Activated CD4-positive, CD25-positive, alpha-beta regulatory T cell treated with anti-CD3 and anti-CD28 coated beads, Interleukin-2, amount 50 U/mL, for 72 hours (primary cell): Measurements from ENCODE around the gene FHIT.
"Not testable (repeated sequence)": the region's sequence is repeated elsewhere in the genome, so short reads cannot be mapped to it uniquely, and the experiment has no call there.

ENCODE experiments used
- DNase-seq: peaks from one replicate; pipeline ENCODE4 v3.0.0; 2021

FHIT gene

DNA sequence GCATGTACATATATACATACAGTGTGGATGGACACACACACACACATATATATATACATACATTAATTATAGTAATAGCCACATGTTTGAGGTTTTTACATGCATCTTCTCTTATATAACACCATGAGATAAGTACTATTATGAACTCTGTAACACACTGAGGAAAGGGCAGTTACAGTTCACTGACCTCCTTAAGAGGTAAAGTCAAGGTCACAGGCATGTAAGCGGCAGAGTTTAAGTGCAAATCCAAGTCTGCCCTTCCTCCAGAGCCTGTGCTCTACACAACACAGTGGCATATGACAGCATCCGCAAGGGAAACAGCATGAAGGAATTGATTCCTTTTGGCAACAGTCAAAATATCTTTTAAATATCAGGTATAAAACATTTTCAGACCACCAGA is 26.4 kb downstream of the FHIT start:
- no peak for DNase-seq

GRCh38 chr3:61223451-61223850 is 27.8 kb downstream of the FHIT start:
- DNase-seq = no peak

DNA sequence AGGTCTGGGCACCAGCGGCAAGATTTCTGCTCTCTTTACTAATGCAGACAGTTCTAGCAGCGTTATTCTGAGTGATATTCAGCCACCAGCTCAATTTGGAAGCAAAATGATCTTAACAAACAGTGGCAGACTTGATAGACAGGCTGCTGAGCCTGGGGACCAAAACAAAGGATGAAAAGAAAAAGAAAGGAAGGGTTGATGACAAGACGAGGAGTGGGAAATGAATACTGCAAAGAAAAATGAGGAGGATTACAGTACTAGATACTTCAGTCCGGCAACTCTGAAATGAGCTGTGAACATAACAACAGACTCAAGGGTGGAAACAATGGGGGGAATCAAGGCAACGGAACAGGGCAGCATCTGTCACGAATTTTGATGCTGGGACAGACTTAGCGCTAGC is 28.8 kb downstream of the FHIT start:
- DNase-seq = no peak

DNA sequence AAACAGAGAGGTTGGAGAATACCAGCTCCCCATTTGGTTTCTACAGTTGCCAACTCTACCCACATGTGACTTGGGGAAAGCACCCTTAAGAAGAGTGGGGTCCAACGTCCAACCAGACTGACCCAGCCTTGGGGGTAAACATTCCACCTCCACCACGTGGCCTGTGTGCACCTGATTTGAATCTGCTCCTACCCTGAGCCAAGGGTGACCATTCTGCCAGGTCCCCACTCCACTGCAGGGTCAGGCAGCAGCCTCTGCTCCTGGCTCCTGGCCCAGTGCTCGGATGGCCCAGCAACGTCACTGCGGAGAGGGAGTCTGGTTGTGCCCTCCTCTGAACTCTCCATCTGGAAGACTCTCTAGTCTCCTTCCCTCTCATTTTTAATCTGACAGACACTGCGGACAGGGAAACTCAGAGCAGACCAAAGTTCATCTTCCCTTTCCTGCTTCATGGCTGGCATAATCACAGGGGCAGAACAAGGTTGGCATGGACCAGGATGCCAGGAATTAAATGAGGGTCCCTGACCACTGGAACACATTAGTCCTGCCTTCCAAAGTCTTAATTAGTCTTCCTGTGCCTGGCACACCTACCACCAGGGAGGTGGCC is 29.4 kb downstream of the FHIT start:
- no peak for DNase-seq

GRCh38 chr3:61218504-61218903 is 32.7 kb downstream of the FHIT start:
- no peak for DNase-seq

- not testable (repeated sequence) for DNase-seq
These were observed 35.1 kb downstream of the FHIT start for GRCh38 chr3:61216171-61216570.

GRCh38 chr3:61202086-61202485 is 49.2 kb downstream of the FHIT start:
- DNase-seq = no peak

DNA sequence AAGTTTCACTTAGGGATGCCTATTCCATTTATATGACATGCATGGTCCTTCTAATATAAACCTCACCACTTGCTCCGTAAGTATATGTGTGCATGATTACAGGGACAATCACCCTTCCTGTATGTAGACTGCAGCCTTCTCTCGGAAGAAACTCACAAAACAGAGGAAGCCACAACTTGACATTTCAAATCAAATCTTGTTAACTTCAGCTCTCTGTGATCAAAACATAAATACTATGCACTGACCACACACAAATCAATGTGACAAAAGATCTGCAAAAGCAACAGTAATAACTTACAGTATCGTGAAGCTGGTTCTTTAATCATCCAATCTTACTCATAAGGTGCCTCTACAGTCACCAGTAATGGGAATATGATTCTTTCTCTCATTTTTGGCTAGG is 50.2 kb downstream of the FHIT start:
- DNase-seq = no peak

GRCh38 chr3:61200270-61200669 is 51.0 kb downstream of the FHIT start:
- no peak for DNase-seq

DNA sequence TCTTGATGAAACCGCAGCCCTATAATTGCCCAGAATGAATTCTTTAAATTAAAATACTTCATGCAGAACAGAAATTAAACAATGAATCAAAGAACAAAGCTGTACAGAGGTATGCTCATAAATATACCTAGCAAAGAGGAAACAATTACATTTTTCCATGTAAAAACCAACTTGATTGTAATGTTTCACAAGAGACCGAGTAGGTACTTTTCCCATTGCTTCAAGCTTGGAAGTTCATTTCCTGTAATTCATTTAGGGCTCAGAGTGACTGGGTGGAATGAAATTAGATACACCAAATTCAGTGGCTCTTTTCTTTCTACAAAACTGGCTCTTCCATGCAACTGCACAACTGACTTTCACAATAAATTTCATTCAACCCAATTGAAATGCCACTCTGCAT is 51.4 kb downstream of the FHIT start:
- no peak for DNase-seq

DNA sequence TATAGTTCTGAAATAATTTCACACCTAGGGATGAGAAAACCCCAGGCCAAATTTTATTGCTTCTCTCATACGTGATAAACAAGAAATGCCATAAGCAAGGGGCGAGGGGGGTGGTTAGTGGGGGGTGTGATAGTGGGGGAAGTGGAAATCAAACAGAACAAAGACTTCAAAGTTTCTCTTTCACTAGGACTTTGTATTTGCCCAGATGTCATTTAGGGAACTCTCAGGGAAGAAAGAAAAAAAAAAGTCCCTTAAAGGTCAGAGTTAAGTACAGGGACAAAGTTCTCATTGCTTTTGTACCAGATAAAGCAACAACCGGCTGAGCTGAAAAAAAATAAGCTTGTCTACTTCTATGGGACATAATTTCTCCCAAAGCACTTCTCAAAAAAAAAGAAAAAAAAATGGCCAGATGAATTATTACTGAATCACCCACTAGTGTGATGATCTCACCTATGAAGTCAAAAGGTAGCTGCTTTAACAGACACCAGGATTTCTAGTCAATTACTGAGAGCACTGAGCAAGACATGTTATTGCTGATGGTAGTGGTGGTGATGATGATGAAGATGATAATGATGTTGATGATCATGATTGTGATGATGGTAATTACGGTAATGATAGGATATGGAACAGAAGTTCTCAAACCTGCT is 56.2 kb downstream of the FHIT start:
- no peak for DNase-seq

DNA sequence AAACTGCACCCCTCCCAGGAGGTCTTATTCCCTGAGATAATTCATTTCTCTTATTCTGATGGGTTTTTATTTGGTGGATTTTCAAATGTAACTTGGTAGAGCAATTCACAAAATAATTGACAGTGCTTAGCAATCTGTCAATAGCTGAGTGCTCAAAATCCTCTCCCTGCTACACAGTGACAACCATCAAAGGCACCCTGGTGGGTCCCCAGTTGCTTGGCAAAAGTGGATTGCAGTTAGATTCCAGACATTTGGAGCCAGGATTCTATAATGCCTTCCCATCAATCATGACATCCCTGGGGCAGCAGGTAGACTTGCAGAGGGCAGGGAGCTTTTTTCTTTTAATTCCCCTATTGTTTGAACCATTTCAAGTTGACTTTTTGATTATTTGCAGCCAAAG is 59.0 kb downstream of the FHIT start:
- DNase-seq = no peak

GRCh38 chr3:61190205-61190604 is 61.0 kb downstream of the FHIT start:
- not testable (repeated sequence) for DNase-seq

GRCh38 chr3:61186030-61186429 is 65.2 kb downstream of the FHIT start:
- DNase-seq = no peak

GRCh38 chr3:61184956-61185355 is 66.3 kb downstream of the FHIT start:
- DNase-seq = no peak

DNA sequence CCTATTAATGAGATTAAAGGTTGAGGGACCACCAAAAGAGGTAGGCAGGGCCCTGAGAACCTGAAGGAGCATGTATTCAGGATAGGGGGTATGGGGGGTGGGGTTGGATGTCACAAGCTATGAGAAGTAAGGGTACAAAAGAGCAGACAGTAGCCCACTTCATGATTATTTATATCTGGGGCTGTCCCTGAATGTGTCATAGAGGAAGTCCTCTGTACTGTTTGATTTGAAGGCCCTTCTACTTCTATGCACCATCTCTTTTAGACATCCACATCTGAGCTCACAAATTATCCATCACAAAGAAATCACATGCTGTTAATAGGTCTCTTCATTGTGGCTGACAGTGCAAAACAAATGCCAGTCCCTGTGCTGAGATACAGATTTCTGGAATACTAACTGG is 68.6 kb downstream of the FHIT start:
- no peak for DNase-seq

DNA sequence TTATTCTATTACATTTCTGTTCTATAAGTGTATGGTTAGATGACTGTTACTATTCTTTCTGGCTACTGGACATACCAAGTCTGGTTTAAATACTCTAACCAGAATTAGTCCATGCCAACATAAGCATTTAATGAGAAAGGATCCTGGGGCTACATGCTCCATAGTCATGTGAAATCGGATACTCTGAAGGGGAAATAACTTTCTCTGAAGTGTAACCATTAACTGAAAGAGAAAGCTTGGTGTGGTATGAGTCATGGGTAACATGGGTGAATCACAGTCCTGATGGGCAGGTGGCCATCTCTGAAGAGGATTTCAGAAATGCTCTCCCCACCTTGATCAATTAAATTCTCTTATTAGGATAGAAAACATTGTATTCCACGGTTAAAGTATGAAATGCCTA is 69.4 kb downstream of the FHIT start:
- no peak for DNase-seq

DNA sequence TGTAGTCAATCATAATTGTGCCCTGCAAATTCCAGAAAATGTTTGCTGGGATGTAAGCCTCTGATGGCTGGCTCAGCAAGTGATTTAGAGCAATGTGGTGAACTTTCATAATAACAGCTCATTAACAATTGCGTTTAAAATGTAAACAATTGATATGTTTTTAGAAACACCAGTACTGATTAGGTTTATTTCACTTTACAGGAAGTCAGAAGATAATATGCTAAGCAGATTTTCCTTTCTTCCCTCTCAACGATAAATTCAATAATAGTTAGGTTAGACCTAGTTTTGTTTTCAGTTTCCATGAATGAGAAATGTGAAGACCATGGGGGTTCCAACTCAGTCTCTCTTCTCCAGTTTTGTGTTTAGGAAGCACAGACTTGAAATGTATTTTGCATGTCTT is 71.0 kb downstream of the FHIT start:
- no peak for DNase-seq

DNA sequence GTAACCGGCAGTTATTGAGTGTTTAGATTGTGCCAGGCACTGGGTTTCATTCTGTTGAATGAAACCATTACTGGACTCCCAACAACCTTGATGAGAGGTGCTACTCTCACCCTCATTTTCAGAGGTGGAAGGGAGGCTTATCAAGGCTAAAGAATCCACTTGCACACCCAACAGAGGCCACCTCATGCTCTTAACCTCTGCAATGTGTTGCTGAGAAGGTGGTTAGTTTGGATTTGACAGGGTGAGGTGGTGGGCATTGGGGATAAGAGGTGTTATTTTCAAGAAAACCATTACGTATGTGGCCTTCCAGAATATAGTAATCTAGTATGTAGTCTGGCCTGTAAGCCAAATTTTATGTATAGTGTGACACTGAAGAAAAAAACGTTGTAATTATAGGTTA is 73.1 kb downstream of the FHIT start:
- DNase-seq = no peak

GRCh38 chr3:61177450-61177849 is 73.8 kb downstream of the FHIT start:
- no peak for DNase-seq

DNA sequence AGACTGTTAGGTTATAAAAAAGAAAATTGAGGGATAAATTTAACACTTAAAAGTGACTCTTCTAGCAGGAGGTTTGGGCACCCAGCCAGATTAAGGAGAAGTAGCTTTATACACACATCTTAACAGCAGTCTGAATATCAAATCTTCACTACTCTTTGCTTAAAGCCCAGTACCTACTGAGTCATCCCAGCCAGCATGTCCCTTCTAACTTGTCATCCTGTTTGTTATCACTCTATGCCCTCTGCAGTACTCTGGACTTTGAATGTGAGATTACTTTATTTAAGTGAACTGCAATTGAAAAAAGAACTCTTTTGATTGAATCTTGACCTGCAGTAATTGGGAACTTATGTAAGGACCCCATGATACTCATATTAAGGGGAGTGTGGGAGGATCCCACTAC is 77.6 kb downstream of the FHIT start:
- no peak for DNase-seq

DNA sequence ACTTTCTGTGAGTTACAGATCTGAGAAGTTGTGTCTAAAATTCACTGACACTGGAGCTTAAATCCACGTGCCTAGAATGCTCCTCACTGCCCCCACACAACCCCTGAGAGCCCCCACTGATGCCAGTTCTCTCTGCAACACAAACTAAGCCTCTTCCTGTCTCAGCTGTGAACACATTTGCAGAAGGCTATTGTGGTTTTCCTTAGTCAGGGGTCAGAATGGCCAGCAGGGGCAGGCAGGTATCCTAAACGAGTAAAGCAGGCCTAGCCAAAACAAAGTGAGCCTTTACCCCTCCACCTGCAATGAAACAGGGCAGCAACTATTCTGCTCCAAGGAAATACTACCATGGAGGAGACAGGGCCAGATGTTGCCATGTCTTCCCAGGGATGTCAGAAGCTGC is 78.6 kb downstream of the FHIT start:
- no peak for DNase-seq

GRCh38 chr3:61172203-61172602 is 79.0 kb downstream of the FHIT start:
- DNase-seq = no peak

DNA sequence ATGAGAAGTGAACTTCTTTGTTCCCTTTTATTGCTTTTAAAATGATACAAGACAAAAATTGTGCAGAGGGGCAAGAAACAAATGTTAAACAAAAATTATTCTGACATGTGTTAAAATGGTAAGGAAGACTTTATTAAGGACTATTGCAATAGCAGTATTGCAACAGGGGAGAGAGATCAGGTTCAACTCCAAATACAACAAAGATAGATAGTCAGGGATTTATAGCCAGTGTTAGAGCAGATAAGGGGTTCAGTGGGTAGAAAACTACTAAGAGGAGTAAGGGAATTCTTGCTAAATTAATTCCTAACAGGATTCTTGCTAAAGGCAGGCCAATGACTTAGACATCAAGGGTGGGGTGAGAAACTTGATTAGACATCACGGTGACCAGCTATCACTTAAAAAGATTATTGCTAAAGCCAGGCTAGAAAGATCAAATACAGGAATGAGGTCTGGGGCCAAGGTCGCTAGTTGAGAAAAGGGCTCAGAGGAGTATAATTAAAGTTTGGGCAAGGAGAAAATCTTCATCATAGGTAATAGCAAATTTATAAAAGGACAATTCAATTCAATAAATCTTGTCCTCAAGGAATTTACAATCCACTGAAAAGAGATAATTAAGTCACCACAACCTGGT is 81.5 kb downstream of the FHIT start:
- DNase-seq = no peak

DNA sequence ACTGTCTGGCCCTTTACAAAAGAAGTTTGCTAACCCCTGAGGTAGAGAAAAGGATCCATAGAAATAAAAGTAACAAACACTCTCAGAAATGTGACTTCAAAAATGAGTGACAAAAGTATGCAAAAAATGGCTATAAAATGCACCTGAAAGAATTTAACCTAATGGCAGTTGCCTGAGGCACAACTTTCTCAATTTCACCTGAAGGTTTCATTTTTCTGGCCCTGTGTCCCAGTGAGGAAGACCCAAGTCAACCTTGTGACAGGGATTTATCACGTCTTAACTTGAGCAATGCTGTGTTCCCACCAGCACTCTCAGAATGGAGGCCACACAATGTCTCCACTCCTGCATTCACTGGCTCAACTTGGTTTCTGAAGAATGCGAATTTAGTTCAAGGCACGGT is 83.0 kb downstream of the FHIT start:
- DNase-seq = no peak
